HepG2 (cell line): Measurements from ENCODE around the gene RCC2. TPM values are rescaled to one million over a fixed set of nuclear protein-coding genes. Genes with fewer than 3 reads are reported as not detected.

Source experiments
- ATAC-seq: fragments of 200-7000 bp; cut with Tn5 transposase; 3 replicates; pipeline ENCODE4 v1.9.1; 2020; ENCODE audit warnings: mild to moderate bottlenecking, moderate library complexity
- BruUV-seq: library from RNA; stranded (reverse); fragments of 400-500 nt; replicated peaks from 2 replicates; lab custom pipeline; 2021; lab: Mats Ljungman, UMichigan
- CTCF ChIA-PET: fragments of 300-600 bp; formaldehyde crosslinking; extraction: SDS; loops from one replicate; lab custom pipeline; 2021; ENCODE audit warnings: low total read pairs, inconsistent platforms, low intra/inter-chr PET ratio; lab: Yijun Ruan, JAX
- POLR2A ChIA-PET: fragments of 350-600 bp; sonication (Branson Sonifier 250); formaldehyde crosslinking; loops from one replicate; lab custom pipeline; 2020; ENCODE audit warnings: antibody characterized with exemption, inconsistent platforms; lab: Yijun Ruan, JAX
- DNase-seq: peaks from one replicate; pipeline ENCODE4 v3.0.0-alpha.2; 2015; ENCODE audit warnings: low spot score
- FAIRE-seq: peaks from 3 replicates; lab custom pipeline; 2011; peaks lifted over from hg19 to GRCh38; lab: Jason Lieb, UNC
- H2AFZ ChIP-seq: one replicate; pipeline ENCODE4 v1.6.1; 2011; ENCODE audit warnings: low read length, inconsistent platforms
- H3K27ac ChIP-seq: fragments of 300-600 bp; 3 replicates; pipeline ENCODE4 v1.8.0; 2011; ENCODE audit warnings: mixed run types, mild to moderate bottlenecking, mixed read lengths, low read length, inconsistent platforms; ENCODE audit not compliant: insufficient read depth; ENCODE audit errors: extremely low read length
- H3K27me3 ChIP-seq, 2 experiments: fragments of 200-600 bp in 1 of 2; 2 replicates in 1 of 2; 3 replicates in 1 of 2; pipeline versions ENCODE4 v1.6.0 to v1.8.0; 2011; ENCODE audit warnings: low read length in 2 of 2, mild to moderate bottlenecking in 2 of 2, moderate library complexity in 2 of 2, inconsistent platforms in 1 of 2; ENCODE audit not compliant: insufficient read depth in 2 of 2, control insufficient read depth in 1 of 2
- H3K36me3 ChIP-seq, 2 experiments: fragments of 200-600 bp in 1 of 2; replicated peaks in 1 of 2; 2 replicates in 1 of 2; 3 replicates in 1 of 2; pipeline versions ENCODE4 v1.5.1 to v1.8.0; 2011; ENCODE audit warnings: low read length in 2 of 2, inconsistent platforms in 1 of 2; ENCODE audit not compliant: insufficient read depth in 2 of 2, control insufficient read depth in 1 of 2
- H3K4me1 ChIP-seq: 2 replicates; pipeline ENCODE4 v1.5.1; 2012; ENCODE audit warnings: low read length, inconsistent platforms; ENCODE audit not compliant: insufficient read depth
- H3K4me2 ChIP-seq: 2 replicates; pipeline ENCODE4 v1.6.0; 2011; ENCODE audit warnings: low read depth, low read length, inconsistent platforms
- H3K4me3 ChIP-seq, 3 experiments: fragments of 200-600 bp in 1 of 3; sonication (generic), shearing (Covaris generic) in 1 of 3; replicated peaks in 1 of 3; 2 replicates each; pipeline ENCODE4 v1.5.1; 2011 to 2016; ENCODE audit warnings: low read length in 3 of 3, inconsistent platforms in 2 of 3, low read depth in 2 of 3, mild to moderate bottlenecking in 2 of 3, control low read depth in 1 of 3, mixed read lengths in 1 of 3; ENCODE audit not compliant: insufficient read depth in 1 of 3
- H3K79me2 ChIP-seq: one replicate; pipeline ENCODE4 v1.6.1; 2011; ENCODE audit warnings: low read length, inconsistent platforms; ENCODE audit not compliant: insufficient read depth
- H3K9ac ChIP-seq: 2 replicates; pipeline ENCODE4 v1.6.0; 2011; ENCODE audit warnings: mild to moderate bottlenecking, low read depth, low read length, inconsistent platforms; ENCODE audit not compliant: insufficient read depth
- H3K9me3 ChIP-seq: 2 replicates; pipeline ENCODE4 v1.5.1; 2012; ENCODE audit warnings: mild to moderate bottlenecking, low read length
- H4K20me1 ChIP-seq: 2 replicates; pipeline ENCODE4 v1.6.0; 2011; ENCODE audit warnings: inconsistent platforms, mild to moderate bottlenecking, low read length, moderate library complexity; ENCODE audit not compliant: insufficient read depth
- ATAD3A ChIP-seq: sonication (generic); formaldehyde crosslinking; IDR thresholded peaks from 2 replicates; pipeline ENCODE4 v1.4.0; 2020; ENCODE audit warnings: missing genetic modification reagents
- BCL6 ChIP-seq: IDR thresholded peaks from 2 replicates; pipeline ENCODE4 v1.6.1; 2016; ENCODE audit warnings: missing genetic modification reagents, missing compliant biosample characterization
- ETS1 ChIP-seq: sonication (generic); formaldehyde crosslinking; IDR thresholded peaks from 2 replicates; pipeline ENCODE4 v1.4.0; 2020; ENCODE audit warnings: missing genetic modification reagents
- FIP1L1 ChIP-seq: fragments of 200-400 bp; formaldehyde crosslinking; IDR thresholded peaks from 2 replicates; pipeline ENCODE4 v1.6.1; 2018; ENCODE audit warnings: low read depth, mild to moderate bottlenecking, low read length, moderate library complexity, borderline replicate concordance; ENCODE audit not compliant: insufficient read depth
- FLYWCH1 ChIP-seq: sonication (generic); formaldehyde crosslinking; IDR thresholded peaks from 2 replicates; pipeline ENCODE4 v1.8.1; 2023; ENCODE audit warnings: mild to moderate bottlenecking, missing genetic modification reagents
- GABPB1 ChIP-seq: IDR thresholded peaks from 2 replicates; pipeline ENCODE4 v1.6.1; 2016; ENCODE audit warnings: mild to moderate bottlenecking, missing genetic modification reagents, moderate library complexity, missing compliant biosample characterization
- HNRNPLL ChIP-seq: fragments of 200-400 bp; formaldehyde crosslinking; IDR thresholded peaks from 2 replicates; pipeline ENCODE4 v1.6.1; 2017; ENCODE audit warnings: mild to moderate bottlenecking, low read depth, low read length; ENCODE audit not compliant: poor library complexity, severe bottlenecking
- KDM1A ChIP-seq: IDR thresholded peaks from 2 replicates; pipeline ENCODE4 v1.6.1; 2016; ENCODE audit warnings: missing compliant biosample characterization
- SCMH1 ChIP-seq: sonication (generic); formaldehyde crosslinking; IDR thresholded peaks from 2 replicates; pipeline ENCODE4 v1.9.0; 2021; ENCODE audit warnings: missing genetic modification reagents, mild to moderate bottlenecking, borderline replicate concordance
- TERF1 ChIP-seq: sonication (generic); formaldehyde crosslinking; IDR thresholded peaks from 2 replicates; pipeline ENCODE4 v1.8.0; 2022; ENCODE audit warnings: mild to moderate bottlenecking, missing genetic modification reagents, moderate library complexity
- ZBTB25 ChIP-seq: IDR thresholded peaks from 2 replicates; pipeline ENCODE4 v1.6.1; 2018; ENCODE audit warnings: missing genetic modification reagents
- ZBTB8A ChIP-seq: sonication (generic); formaldehyde crosslinking; IDR thresholded peaks from 2 replicates; pipeline ENCODE4 v1.4.0; 2020; ENCODE audit warnings: mild to moderate bottlenecking, low read depth, missing genetic modification reagents, borderline replicate concordance
- ZNF207 ChIP-seq: fragments of 450-650 bp; IDR thresholded peaks from 2 replicates; pipeline ENCODE4 v1.6.1; 2016; ENCODE audit warnings: antibody characterized with exemption, borderline replicate concordance
- ZNF451 ChIP-seq: sonication (generic); formaldehyde crosslinking; IDR thresholded peaks from 2 replicates; pipeline ENCODE4 v1.5.0; 2020; ENCODE audit warnings: mild to moderate bottlenecking, missing genetic modification reagents
- ZNF879 ChIP-seq: sonication (generic); formaldehyde crosslinking; IDR thresholded peaks from 2 replicates; pipeline ENCODE4 v1.8.1; 2023; ENCODE audit warnings: missing genetic modification reagents
- WGBS: methylation state at CpG from one replicate; pipeline ENCODE4 v1.1.6; 2017; ENCODE audit warnings: low lambda C conversion rate; 5-methylcytosine and 5-hydroxymethylcytosine counted together
- in situ Hi-C: cut with HindIII; loops from 2 replicates; pipeline ENCODE4 v1.10.0; 2017; ENCODE audit warnings: low pct_unique_long_range_greater_than_20kb; ENCODE audit not compliant: extremely low pct_ligation_motif_present
- intact Hi-C: fragments of 100-400 bp; cut with micrococcal nuclease; formaldehyde crosslinking; loops from one replicate; pipeline ENCODE4 v1.10.0; 2022; ENCODE audit not compliant: unreplicated experiment
- polyA plus RNA-seq, 8 experiments: library from polyadenylated mRNA; depleted of rRNA in 3 of 8; stranded (reverse) in 7 of 8; unstranded in 1 of 8; fragments of >200 nt; fragmentation: Illumina TruSeq in 4 of 8; extraction: Trizol in 4 of 8; gene quantifications; 2 replicates each; pipeline versions ENCODE4 v1.2.1 to v1.2.3, GENCODE V29; 2011 to 2016; ENCODE audit warnings: low read depth in 4 of 8, missing spikeins in 1 of 8, mixed read lengths in 1 of 8; ENCODE audit not compliant: insufficient read depth in 1 of 8
- total RNA-seq, 5 experiments: library from RNA; depleted of rRNA; stranded (reverse); fragments of >200 nt; fragmentation: Illumina TruSeq; extraction: Trizol; gene quantifications; 2 replicates each; pipeline ENCODE4 v1.2.3, GENCODE V29; 2016; ENCODE audit warnings: low read depth in 1 of 5

The RCC2 gene
- total and polyA plus RNA-seq, 2 of the 13 experiments (the other 11 are each of a cell fraction or from before 2014, with no cell fraction given): 20.5 to 55.8 TPM

- H3K27me3 ChIP-seq: peaks cover 0 to 5% of the 10 kb centered on the region in 2 experiments; a peak in 2 of 5 replicates
- H3K4me2 ChIP-seq: no peak overlapping the region
- no peak overlapping the region for H3K27ac ChIP-seq
- TF ChIP-seq ZNF879 (CRISPR knock-in tag) (no peak), SCMH1 (CRISPR knock-in tag) (no peak), KDM1A (CRISPR knock-in tag) (no peak), ATAD3A (no peak)
- H3K4me3 ChIP-seq: no peak overlapping the region
- no peaks in the 10 kb centered on the region for H3K79me2 ChIP-seq
- H2AFZ ChIP-seq: no peak overlapping the region
- ATAC-seq: no peak
- peaks cover 2 to 3% of the 10 kb centered on the region in 2 experiments; a peak in 2 of 5 replicates for H3K36me3 ChIP-seq
- H4K20me1 ChIP-seq: no peaks in the 10 kb centered on the region
- WGBS: 0% methylated on average over 1 of the region's 3 CpGs
- FAIRE-seq: no peak
- in situ Hi-C loops (no loop called here), intact Hi-C loops (no loop called here)
- no peaks in the 10 kb centered on the region for H3K9me3 ChIP-seq
- ChIA-PET POLR2A (no interaction called here), CTCF (no interaction called here)
- H3K4me1 ChIP-seq: peaks cover 9% of the 10 kb centered on the region
- DNase-seq: no peak
- BruUV-seq: no TSS peak
- H3K9ac ChIP-seq: no peak overlapping the region
Observed at GRCh38 chr1:17403081-17403480, 36.4 kb downstream of the RCC2 start.

GRCh38 chr1:17401841-17402240 is 37.6 kb downstream of the RCC2 start:
- no peaks in the 10 kb centered on the region for H3K9me3 ChIP-seq
- ChIA-PET CTCF (no interaction called here), POLR2A (no interaction called here)
- H3K4me1 ChIP-seq: peaks cover 9% of the 10 kb centered on the region
- ATAC-seq (no peak), DNase-seq (no peak), FAIRE-seq (no peak)
- no peak overlapping the region for H3K27ac ChIP-seq
- TF ChIP-seq ZNF207: no peak
- no peak for TF ChIP-seq ETS1 (CRISPR knock-in tag)
- no peak for TF ChIP-seq FLYWCH1 (CRISPR knock-in tag)
- no peak for TF ChIP-seq BCL6 (CRISPR knock-in tag)
- TF ChIP-seq HNRNPLL: no peak
- TF ChIP-seq TERF1: no peak
- TF ChIP-seq ZNF451 (CRISPR knock-in tag): no peak
- no peak for TF ChIP-seq ZBTB8A (CRISPR knock-in tag)
- TF ChIP-seq ZBTB25 (CRISPR knock-in tag): no peak
- TF ChIP-seq GABPB1: no peak
- TF ChIP-seq FIP1L1: no peak
- BruUV-seq: no TSS peak
- H3K4me2 ChIP-seq: no peak overlapping the region
- in situ Hi-C loops: no loop called here
- WGBS: 29% methylated on average over 1 of the region's 4 CpGs
- no peak overlapping the region for H3K9ac ChIP-seq
- H3K79me2 ChIP-seq: no peaks in the 10 kb centered on the region
- no peak overlapping the region for H3K4me3 ChIP-seq
- H3K36me3 ChIP-seq: no peaks in the 10 kb centered on the region
- no peak overlapping the region for H2AFZ ChIP-seq
- intact Hi-C loops: no loop called here
- no peaks in the 10 kb centered on the region for H4K20me1 ChIP-seq
- H3K27me3 ChIP-seq: peaks cover 0 to 5% of the 10 kb centered on the region in 2 experiments; a peak in 2 of 5 replicates
